ENCODE measurements around the gene TBC1D22A.

GRCh38 chr22:47034905-47035419, 272.5 kb downstream of the TBC1D22A start:
- TF ChIP-seq CTCF (IDR thresholded peaks at IDR 0.05) (no peak), POLR2A (IDR thresholded peaks at IDR 0.05) (no peak)
